Left renal pelvis (tissue), 4 donors: Measurements from ENCODE around the gene SAMD4A. TPM values are rescaled to one million over a fixed set of nuclear protein-coding genes. Genes with fewer than 3 reads are reported as not detected.
"Not testable (repeated sequence)": the region's sequence is repeated elsewhere in the genome, so short reads cannot be mapped to it uniquely, and the experiment has no call there.

Source experiments
- DNase-seq, 4 donors: peaks; one replicate each; pipeline ENCODE4 v3.0.0-alpha.2; 2013; ENCODE audit warnings: low read depth in 4 of 4, low spot score in 3 of 4
- polyA plus RNA-seq, 4 donors: library from polyadenylated mRNA; unstranded; fragments of 120-200 nt; gene quantifications; one replicate each; pipeline ENCODE4 v1.2.1, GENCODE V29; 2013; ENCODE audit not compliant: insufficient read length in 4 of 4

SAMD4A gene
- polyA plus RNA-seq, 4 donors: 9.4 to 16.9 (median 10.3) TPM

DNA sequence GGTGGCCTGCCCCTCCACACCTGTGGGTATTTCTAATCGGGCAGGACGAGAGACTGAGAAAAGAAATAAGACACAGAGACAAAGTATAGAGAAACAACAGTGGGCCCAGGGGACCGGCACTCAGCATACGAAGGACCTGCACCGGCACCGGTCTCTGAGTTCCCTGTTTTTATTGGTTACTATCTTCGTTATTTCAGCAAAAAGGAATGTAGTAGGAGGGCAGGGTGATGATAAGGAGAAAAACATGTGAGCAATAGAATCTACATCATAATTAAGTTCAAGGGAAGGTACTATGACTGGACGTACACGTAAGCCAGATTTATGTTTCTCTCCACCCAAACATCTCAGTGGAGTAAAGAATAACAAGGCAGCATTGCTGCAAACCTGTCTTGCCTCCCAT, 185.7 kb downstream of the SAMD4A start:
- DNase-seq: not testable (repeated sequence)

GRCh38 chr14:54753396-54753795, 186.5 kb downstream of the SAMD4A start:
- DNase-seq: not testable (repeated sequence)

DNA sequence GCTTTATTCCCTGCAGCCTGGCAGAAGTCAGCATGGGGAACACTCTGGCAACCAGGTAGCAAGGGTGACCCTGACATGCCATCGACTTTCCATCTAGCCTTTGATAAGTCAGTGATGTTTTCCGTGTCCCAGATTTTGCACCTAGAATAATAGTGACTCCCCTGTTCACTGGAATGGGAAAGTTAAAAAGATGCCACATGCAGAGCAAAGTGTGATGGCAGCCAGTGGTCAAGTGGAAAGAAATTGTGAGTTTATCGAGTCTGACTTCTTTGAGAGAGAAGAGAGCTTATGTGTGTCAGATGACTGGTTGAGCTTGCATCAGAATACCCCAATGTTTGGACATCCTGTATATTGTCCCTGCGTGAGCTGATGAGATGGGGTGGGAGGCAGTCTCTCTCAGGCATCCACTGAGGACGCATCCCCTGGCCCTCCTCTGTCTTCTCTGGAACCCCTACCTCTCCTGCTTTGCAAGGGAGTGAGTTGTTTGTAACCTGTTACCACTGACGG, 187.2 kb downstream of the SAMD4A start:
- DNase-seq: no peak

DNA sequence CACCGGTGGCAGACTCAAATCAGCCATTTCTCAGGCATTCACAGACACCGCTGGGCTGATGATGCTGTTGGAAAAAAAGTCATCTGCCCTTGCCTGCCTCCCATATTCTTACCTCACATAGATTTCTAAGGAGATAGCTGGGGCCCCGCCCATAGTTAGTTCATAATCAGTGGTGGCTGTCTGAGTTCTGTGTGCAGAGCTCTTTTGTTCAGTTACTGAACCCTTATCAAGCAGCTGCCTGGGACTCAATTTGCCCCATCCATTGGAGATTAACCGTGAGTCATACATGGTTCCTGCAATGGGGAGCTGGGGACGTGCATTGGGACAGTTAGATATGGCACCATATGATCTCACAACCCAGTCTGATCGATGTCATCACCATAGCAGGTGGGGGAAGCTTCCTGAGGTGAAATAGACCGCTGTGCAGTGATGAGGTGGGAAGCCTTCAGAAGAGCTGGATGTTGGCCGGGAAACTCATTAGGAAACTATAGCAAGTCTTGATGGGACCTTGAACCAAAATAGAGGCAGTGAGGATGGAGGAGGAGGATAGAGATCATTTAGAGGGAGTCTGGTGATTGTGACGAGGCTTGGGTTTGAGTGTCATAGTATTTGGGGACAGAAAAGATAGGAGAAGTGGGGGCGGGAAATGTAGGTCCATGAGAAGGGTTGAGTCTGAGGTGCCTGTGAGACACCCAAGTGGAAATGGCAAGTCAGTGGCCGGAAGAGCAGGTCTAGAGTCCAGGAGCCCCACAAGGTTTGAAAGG, 187.9 kb downstream of the SAMD4A start:
- no peak for DNase-seq

DNA sequence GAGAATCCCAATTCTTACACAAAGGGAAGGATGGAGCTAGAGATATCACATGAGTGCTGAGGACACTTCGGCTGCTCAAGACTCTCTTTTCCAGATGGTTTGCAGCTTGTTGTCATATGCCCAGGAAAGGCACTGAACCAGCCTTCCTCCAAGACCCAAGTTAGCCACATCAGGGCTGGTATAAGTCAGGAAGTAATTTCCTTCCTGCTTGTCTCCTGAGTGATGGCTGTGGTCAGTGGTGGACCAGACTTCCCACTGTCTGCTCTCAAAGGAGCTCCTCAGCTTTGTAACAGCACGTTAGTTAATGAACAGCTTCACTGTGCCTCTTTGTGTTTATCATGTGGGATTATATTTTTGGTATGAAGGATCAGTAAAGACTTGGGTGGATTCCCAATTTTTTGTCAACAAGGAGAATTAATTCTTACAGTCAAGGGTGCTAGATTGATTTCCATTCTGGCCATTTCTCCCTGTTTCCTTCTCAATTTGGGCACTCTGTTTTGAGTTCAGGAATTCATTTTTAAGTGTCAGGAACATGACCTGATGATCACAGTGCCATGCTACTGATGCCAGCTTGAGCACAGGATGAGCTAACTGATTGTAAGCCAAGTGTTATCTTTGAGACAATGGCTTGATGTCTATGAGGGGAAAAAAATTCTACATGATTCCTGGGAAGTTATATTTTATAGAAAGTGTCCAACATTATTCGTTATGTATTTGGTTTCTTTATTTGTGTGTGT, 189.9 kb downstream of the SAMD4A start:
- DNase-seq: no peak

- DNase-seq: no peak
Observed at GRCh38 chr14:54758041-54758440, 191.1 kb downstream of the SAMD4A start.

DNA sequence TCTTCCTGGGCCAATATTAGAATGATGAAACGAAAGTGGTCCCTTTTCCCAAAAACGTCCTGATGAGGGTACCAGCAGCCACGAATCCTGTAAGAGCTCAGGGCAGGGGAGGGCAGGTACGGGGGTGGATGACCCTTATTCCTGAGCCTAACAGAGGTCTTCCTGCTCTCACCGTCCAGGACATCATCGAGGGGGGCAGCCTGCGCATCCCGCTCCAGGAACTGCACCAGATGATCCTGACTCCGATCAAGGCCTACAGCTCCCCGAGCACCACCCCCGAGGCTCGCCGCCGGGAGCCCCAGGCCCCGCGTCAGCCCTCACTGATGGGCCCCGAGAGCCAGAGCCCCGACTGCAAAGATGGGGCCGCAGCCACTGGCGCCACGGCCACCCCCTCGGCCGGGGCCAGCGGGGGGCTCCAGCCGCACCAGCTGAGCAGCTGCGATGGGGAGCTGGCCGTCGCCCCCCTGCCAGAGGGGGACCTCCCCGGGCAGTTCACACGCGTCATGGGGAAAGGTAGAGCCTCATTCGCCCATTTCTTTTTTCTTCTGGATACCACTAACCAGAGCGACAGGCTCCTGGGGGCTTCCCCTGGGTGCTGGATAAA, 193.2 kb downstream of the SAMD4A start:
- no peak for DNase-seq

GRCh38 chr14:54760866-54761575, 194.1 kb downstream of the SAMD4A start:
- no peak for DNase-seq

- no peak for DNase-seq
Observed at GRCh38 chr14:54761835-54762234, 194.9 kb downstream of the SAMD4A start.

- DNase-seq: no peak
Observed at GRCh38 chr14:54762296-54762695, 195.4 kb downstream of the SAMD4A start.

DNA sequence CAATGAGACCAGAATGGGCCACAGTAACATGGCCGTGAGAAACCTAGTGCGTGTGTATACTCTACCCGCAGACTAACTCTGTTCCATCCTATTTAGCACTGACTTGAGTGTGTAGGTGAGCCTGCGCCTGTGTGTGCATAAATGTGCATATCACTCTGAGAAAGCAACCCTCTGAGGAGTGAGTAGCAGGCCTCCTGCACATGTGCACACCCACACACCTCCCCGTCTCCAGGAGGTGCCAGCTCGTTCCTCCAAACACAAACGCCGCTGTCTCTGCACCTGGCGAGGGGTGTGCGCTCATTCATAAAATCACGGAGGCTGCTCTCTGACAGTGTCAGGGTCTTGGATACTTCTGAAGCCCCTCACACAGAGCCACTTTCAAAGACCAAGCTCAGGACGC, 196.8 kb downstream of the SAMD4A start:
- no peak for DNase-seq

DNA sequence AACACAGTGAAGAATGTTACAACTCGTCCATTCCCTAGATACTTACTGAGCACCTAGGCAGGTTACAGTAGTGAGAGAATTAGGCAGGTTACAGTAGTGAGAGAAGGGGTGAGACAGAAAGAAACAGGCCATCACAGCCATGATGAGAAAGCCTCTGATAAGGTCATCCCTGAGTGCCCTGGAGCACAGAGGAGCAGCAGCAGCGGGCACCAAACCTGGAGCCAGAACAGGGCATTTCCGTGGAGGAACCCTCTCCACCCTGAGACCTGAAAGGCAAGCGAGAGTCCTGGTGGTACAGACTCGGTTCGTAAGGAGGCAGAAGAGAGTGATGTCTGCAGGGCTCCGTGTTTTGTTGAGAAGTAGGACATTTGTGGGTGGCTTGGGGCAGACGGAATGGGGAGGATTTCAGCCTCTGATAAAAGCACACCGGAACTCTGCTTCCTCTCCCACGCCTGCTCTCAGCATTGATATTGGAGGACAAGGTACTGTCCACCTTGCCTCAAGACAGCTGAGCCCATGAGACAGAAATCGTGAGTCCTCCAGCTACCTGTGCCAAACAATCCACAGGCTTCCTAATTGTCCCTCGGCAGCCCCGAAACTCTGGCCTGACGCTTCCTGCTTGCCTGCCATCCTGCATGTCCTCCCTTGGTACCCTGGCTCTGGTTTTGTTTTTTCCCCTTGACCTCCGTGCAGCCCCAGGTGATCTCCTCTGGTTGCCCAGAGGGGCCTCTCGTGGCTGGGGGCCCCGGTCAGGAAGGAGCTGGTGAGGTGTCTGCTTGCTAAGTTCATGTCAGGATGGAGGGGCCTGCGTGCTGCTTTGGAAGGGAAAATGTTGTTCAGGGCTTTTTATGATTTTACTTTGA, 199.6 kb downstream of the SAMD4A start:
- DNase-seq: no peak

- DNase-seq: no peak
Observed at GRCh38 chr14:54767139-54767431, 200.2 kb downstream of the SAMD4A start.

GRCh38 chr14:54767450-54767849, 200.5 kb downstream of the SAMD4A start:
- DNase-seq: no peak

DNA sequence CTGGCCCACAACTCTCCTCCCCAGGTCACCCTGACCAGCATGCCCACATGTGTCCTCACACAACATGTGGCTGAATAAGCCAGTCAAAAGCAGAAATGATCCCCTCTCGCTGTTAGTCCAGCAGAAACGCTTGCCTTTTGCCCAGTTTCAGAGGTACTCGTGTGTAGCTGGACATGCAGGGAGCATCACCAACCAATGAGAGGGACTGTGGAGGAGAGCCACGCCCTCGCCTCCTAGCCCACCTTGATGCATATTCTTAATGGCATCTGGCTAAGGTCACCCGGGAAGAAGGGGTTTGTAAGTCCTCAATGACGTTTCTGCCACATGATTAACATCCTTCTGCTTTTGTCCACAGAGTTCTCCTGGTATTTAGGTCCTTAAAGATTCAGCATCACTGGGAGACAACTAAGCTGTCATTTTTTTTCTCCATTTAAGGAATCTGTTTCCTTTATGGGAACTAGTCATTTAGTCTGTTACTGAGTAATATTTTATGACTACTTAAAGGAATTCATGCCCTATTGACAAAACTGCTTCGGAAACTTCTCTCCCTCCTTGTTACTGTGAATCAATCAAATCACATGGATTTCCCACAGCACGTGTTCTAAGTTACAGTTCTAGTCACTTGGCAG, 201.7 kb downstream of the SAMD4A start:
- DNase-seq: no peak

GRCh38 chr14:54769951-54770863, 203.3 kb downstream of the SAMD4A start:
- no peak for DNase-seq

DNA sequence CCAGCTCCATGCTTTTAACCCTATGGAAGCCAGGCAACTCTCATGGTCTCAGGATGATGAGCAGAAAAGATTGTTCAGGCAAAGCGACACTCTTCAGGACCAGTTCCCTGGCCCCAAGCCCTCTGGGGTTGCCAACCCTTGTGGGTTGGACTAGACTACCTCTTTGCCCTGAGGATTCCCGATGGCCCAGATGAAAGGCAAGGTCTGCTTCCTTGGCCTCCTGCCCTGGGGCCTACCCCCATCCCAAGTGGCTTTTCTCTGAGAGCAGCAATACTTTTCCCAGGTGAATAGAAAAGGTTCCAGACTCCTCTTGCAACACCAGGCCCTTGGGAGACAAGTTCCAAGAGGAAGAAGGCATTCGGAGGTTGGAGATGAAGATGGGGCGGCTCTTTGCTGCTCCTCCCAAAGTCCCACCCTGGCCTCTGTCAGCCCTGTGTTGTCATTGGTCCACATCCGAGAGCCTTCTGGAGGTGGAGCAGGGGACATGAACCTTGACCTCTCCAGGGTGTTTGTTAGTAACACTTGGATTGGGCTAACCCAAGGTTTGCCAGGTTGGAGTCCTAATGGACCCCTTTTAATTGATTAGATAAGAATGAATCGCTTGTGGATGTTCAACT, 204.6 kb downstream of the SAMD4A start:
- no peak for DNase-seq

GRCh38 chr14:54772451-54772881, 205.5 kb downstream of the SAMD4A start:
- DNase-seq: no peak
